LNCAP (cell line): Measurements from ENCODE around the gene RIPOR3.

Experiments used
- CTCF ChIP-seq: fragments of 450-650 bp; IDR thresholded peaks from 2 replicates; pipeline ENCODE4 v1.5.1; 2017; ENCODE audit warnings: mild to moderate bottlenecking

The RIPOR3 gene

GRCh38 chr20:50731055-50731929 is 40.0 kb upstream of the RIPOR3 start, which contains the start of gene PARD6B:
PARD6B (plus strand) TSS chr20:50731580; CDS start chr20:50731787, 207 bp downstream.
- TF ChIP-seq CTCF: no peak

- no peak for TF ChIP-seq CTCF
Measured at GRCh38 chr20:50730765-50731054, 39.4 kb upstream of the RIPOR3 start.

- TF ChIP-seq CTCF: no peak
Measured at GRCh38 chr20:50729901-50730764, 38.8 kb upstream of the RIPOR3 start.

- TF ChIP-seq CTCF: no peak
Measured at GRCh38 chr20:50728981-50729874, 37.9 kb upstream of the RIPOR3 start.

- TF ChIP-seq CTCF: no peak
Measured at GRCh38 chr20:50728486-50728980, 37.2 kb upstream of the RIPOR3 start.

- no peak for TF ChIP-seq CTCF
Measured at GRCh38 chr20:50727792-50728485, 36.6 kb upstream of the RIPOR3 start.
